H1 (cell line): ENCODE results near the gene CUZD1.

Experiments used
- CTCF ChIP-seq, 3 experiments: IDR thresholded peaks; 1 replicate in 2 of 3; 2 replicates in 1 of 3; pipeline versions ENCODE4 v1.5.1 to v1.6.1; 2011; ENCODE audit warnings: low read length in 3 of 3, mild to moderate bottlenecking in 3 of 3, inconsistent platforms in 2 of 3, low read depth in 1 of 3, moderate library complexity in 1 of 3; ENCODE audit not compliant: insufficient read depth in 1 of 3; ENCODE audit errors: control extremely low read depth in 1 of 3
- EP300 ChIP-seq, 2 experiments: IDR thresholded peaks; 1 replicate in 1 of 2; 2 replicates in 1 of 2; pipeline ENCODE4 v1.6.1; 2011 to 2012; ENCODE audit warnings: low read depth in 2 of 2, low read length in 2 of 2, mild to moderate bottlenecking in 2 of 2, borderline replicate concordance in 1 of 2, inconsistent platforms in 1 of 2, moderate library complexity in 1 of 2
- MAX ChIP-seq: IDR thresholded peaks from 2 replicates; pipeline ENCODE4 v1.6.1; 2012; ENCODE audit warnings: inconsistent platforms
- POLR2A ChIP-seq, 2 experiments: IDR thresholded peaks; 1 replicate in 1 of 2; 2 replicates in 1 of 2; pipeline ENCODE4 v1.6.1; 2011; ENCODE audit warnings: low read depth in 2 of 2, low read length in 2 of 2, mild to moderate bottlenecking in 2 of 2; ENCODE audit errors: control extremely low read depth in 1 of 2
- POLR2AphosphoS5 ChIP-seq: IDR thresholded peaks from 2 replicates; pipeline ENCODE4 v1.6.1; 2011; ENCODE audit warnings: low read depth, low read length
- SRF ChIP-seq: IDR thresholded peaks from 2 replicates; pipeline ENCODE4 v1.6.1; 2011; ENCODE audit warnings: mild to moderate bottlenecking, low read depth, low read length, moderate library complexity
- TAF1 ChIP-seq: IDR thresholded peaks from 2 replicates; pipeline ENCODE4 v1.6.1; 2011; ENCODE audit warnings: mild to moderate bottlenecking, low read depth, low read length
- TCF12 ChIP-seq: IDR thresholded peaks from 2 replicates; pipeline ENCODE4 v1.6.1; 2011; ENCODE audit warnings: low read depth, mild to moderate bottlenecking, low read length

- TF ChIP-seq POLR2AphosphoS5 (no peak), SRF (no peak), EP300 (IDR thresholded peaks at IDR 0.05; ENCODE audit: borderline replicate concordance in 1 of 2, low read depth in 2 of 2, low read length in 2 of 2) (no peak), TCF12 (no peak), POLR2A (IDR thresholded peaks at IDR 0.05; ENCODE audit: control extremely low read depth in 1 of 2, low read depth in 2 of 2, low read length in 2 of 2) (no peak), CTCF (IDR thresholded peaks at IDR 0.05; ENCODE audit: control extremely low read depth in 1 of 3, insufficient read depth in 1 of 3, low read depth in 1 of 3, low read length in 3 of 3) (no peak), MAX (no peak), TAF1 (no peak)
These were observed 46.9 kb downstream of the CUZD1 start for GRCh38 chr10:122798704-122799231.
